Hypothalamus (tissue), 51 donors: ENCODE measurements around the gene DDX59.
"Not testable (repeated sequence)": the region's sequence is repeated elsewhere in the genome, so short reads cannot be mapped to it uniquely, and the experiment has no call there.

ENCODE experiments used
- DNase-seq, 51 donors: peaks; one replicate each; lab custom pipeline; 2025; lab: John Stamatoyannopoulos, UW

The DDX59 gene

DNA sequence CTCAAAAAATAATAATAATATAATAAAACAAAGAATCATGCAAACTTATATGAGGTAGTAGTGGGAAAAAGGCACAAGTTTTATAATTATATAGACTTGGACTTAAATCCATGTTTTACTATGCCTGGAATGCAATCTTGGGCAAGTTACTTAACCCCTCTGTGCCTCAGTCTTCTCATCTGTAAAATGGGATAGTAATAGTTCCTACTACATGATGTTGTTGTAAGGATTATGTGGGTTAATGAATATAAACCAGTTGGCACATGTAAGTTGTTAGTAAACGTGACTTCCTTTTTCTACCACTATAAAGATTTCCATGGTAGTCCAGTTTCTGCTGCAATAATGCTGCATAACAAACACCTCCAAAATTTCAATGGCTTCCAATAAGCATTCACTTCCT lies 38.3 kb downstream of the DDX59 start:
- no peak for DNase-seq

DNA sequence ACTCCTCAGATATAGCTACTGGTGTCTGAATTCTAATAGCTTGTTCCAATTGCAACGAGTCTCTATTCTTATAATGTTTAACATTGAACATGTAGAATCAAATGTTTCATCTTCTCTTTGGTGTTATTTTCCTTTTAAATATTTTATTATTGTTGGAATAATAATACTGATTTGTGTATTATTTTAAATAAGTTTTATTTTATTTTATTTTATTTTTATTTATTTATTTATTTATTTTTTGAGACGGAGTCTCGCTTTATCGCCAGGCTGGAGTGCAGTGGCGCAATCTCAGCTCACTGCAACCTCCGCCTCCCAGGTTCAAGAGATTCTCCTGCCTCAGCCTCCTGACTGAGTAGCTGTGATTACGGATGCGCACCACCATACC lies 39.2 kb downstream of the DDX59 start:
- not testable (repeated sequence) for DNase-seq

- DNase-seq = no peak
Measured at GRCh38 chr1:200629876-200630514, 39.7 kb downstream of the DDX59 start.

DNA sequence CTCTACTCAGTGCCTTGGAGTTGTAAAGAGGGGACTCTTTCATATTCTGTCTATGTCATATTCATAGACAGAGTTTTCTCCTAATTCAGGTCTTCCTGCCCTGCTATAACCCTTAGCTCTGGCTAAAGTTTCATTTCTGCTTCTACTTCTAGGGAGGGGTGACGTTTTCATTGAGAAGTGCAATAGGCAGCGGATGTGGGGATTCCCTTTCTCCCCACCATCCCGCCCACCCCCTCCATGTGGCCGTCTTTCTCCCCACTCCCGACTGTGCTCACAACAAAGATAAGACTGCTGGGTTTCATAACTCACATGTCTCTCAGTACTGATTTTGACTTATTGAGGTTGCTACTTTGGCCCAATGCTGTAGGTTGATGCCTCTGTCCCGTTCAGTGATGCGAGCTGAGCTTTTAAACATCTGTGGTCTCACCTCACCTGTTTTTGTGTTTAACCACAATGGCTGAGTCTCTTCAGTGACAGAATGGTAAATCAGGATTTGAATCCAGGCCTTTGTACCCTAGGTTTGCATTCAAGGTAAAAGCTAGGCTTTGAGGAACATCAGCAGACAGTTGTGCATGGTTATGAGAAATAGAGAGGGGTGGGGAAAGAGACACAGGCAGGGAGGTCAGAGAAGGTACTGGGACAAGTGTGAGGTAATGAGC lies 41.4 kb downstream of the DDX59 start:
- DNase-seq = no peak

DNA sequence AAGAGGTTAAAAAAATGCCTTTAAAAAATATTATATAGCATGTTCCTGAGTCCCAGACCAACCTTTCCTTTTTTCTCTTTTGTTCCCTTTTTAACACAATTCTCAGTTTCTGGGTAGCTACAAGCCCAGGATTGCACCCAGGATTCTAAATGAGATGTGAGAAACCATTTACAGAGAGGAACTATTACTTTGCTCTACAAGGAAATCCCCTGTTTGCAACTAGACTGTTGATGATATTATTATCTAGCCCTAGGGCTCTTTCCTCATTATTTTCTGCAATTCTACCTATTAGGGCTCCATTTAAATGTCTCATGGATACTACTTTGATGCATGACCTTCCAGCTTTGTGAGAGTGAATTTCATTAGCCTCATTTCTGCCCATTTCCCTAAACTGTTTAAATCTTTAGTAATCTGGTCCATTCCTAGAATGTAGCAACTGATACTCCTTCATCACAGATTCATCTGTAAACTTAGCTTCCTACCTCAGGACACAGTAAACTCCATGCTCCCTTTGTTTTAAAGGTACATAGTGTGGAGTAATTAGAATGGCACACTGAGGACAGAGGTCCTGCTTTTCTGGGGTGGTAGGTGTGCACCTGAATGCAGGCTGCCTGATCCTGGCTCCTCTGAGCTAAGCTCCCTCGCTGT lies 42.0 kb downstream of the DDX59 start:
- no peak for DNase-seq

DNA sequence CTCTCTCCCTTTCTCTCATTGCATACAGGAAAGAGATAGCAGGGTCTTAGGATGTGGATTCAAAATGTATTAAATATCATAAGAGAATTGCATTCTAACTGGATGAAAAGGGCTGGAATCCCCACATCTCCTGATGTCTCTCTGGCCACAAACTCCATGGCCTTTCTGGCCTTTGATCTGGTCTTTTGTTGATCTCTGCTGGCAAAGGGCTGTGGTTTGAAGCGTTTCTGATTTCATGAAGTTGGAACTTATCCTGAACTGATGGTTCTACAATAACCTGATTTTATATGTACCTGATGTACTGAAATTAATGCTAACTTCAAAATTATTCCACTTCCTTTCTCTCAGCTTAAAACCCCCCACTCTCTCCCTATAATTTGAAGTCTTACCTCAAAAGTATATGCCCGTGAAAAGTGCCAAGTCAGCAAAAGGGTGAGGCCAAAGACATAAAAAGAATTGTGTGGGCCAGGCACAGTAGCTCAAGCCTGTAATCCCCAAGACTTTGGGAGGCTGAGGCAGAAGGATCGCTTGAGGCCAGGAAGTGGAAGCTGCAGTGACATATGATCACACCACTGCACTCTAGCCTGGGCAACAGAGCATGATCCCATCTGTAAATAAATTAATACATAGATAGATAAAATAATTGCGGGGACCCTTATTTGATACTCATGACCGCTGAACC lies 42.7 kb downstream of the DDX59 start:
- DNase-seq = no peak

GRCh38 chr1:200625381-200625824 lies 44.3 kb downstream of the DDX59 start:
- DNase-seq = no peak

GRCh38 chr1:200624679-200625335 lies 44.9 kb downstream of the DDX59 start:
- no peak for DNase-seq

DNA sequence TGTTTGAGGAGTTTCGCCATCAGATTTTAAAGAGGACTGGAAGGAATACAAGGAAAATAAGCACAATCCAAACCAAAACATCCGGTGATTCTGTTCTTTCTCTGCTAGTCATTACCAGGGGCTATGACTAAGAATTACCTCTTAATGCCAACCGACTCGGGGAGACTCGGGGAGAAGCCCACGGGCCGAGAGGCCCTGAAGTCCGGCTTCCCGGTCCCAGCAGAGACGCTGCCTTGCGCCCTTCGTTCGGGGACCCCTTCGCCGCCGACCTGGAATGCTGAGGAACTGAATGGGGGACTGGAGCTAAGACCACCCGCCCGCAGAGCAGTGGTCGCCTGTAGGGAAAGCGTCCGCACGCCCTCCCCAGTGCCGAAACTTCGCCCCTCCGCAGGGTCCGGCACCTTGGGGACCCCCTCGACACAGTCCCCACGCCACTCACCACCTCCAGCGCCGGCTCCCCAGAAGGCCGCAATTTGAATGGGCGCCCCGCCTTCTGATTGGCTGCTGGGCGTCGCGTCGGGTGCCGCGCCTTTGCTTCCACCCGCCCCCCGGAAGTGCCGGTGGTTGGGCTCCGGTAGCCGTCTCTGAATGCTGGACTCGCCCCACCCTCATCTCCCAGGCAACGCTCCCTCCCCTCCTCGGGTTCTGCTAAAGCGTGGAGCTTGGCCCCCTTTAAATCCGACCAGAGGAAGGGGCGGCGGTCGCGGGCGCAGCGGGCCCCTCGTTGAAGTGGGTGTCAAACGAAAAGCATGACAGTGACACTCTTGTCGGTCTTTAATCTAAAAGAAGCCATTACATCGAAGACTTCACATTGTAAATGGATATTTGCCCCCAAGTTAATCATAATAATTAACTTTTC lies 49.2 kb downstream of the DDX59 start, which contains the start of gene KIF14:
KIF14 (minus strand) TSS at position 479 of the 859 bp plus-strand sequence. CDS start 2,028 bp downstream, outside the sequence.
- DNase-seq = peak; percentile 18 to 92 (median 76)

GRCh38 chr1:200619894-200620272 lies 49.8 kb downstream of the DDX59 start:
- no peak for DNase-seq

GRCh38 chr1:200610846-200611245 lies 58.9 kb downstream of the DDX59 start:
- no peak for DNase-seq

DNA sequence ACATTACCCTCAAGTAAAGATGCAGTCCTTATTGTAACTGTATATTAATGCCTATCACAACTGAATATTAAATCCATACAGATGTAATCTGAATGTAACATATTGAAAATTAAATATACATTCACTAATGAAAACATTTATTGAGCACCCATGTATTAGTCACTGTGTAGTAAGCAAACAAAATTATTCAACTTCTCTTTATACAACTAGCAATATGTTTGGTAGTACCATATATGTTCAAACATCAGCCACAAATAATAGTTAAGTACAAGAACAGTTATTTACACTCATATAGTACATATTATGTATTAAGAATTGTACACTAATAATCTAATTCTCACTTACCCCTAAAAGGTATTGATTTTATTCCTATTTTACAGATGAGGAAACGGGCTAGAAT lies 67.1 kb downstream of the DDX59 start:
- no peak for DNase-seq
